Epithelial cell of proximal tubule (primary cell): ENCODE results near the gene ATOH7. TPM values are rescaled to one million over a fixed set of nuclear protein-coding genes. Genes with fewer than 3 reads are reported as not detected.
"Not testable (repeated sequence)": the region's sequence is repeated elsewhere in the genome, so short reads cannot be mapped to it uniquely, and the experiment has no call there.

Experiments
- DNase-seq: peaks from one replicate; pipeline ENCODE4 v3.0.0-alpha.2; 2011; ENCODE audit warnings: low read depth
- H3K4me3 ChIP-seq: 2 replicates; pipeline ENCODE4 v1.5.1; 2011; ENCODE audit warnings: low read depth, mild to moderate bottlenecking, low read length
- CTCF ChIP-seq: conservative IDR thresholded peaks from 2 replicates; pipeline ENCODE4 v1.5.1; 2012; ENCODE audit warnings: low read depth, mild to moderate bottlenecking, low read length
- total RNA-seq: library from RNA; depleted of rRNA; stranded (reverse); fragments of >200 nt; gene quantifications from 2 replicates; pipeline ENCODE4 v1.2.3, GENCODE V29; 2015

ATOH7 gene
- 0.58 TPM in 1 of 2 replicates, not detected in the other for total RNA-seq

GRCh38 chr10:68231817-68232251, at the start of gene ATOH7:
ATOH7 (minus strand) TSS chr10:68232113; CDS start chr10:68231677, 436 bp downstream.
- TF ChIP-seq CTCF, result no peak
- DNase-seq, result no peak
- peak within 1 kb of the TSS; percentile 66 for H3K4me3 ChIP-seq

GRCh38 chr10:68280758-68281157, 48.8 kb upstream of the ATOH7 start:
- no peak for DNase-seq
- H3K4me3 ChIP-seq, result no peak overlapping the region
- TF ChIP-seq CTCF, result no peak

GRCh38 chr10:68278906-68279753, 47.2 kb upstream of the ATOH7 start:
- H3K4me3 ChIP-seq, result not testable (repeated sequence)

GRCh38 chr10:68277814-68278213, 45.9 kb upstream of the ATOH7 start:
- not testable (repeated sequence) for DNase-seq, H3K4me3 ChIP-seq

More at GRCh38 chr10:68278906-68279753, 47.2 kb upstream of the ATOH7 start:
- not testable (repeated sequence) for DNase-seq

GRCh38 chr10:68276224-68276623, 44.3 kb upstream of the ATOH7 start:
- no peak for TF ChIP-seq CTCF

GRCh38 chr10:68275600-68276126, 43.8 kb upstream of the ATOH7 start:
- no peak for TF ChIP-seq CTCF
- DNase-seq, result no peak
- H3K4me3 ChIP-seq, result no peak overlapping the region

More at GRCh38 chr10:68276224-68276623, 44.3 kb upstream of the ATOH7 start:
- no peak overlapping the region for H3K4me3 ChIP-seq
- no peak for DNase-seq

- no peak overlapping the region for H3K4me3 ChIP-seq
- no peak for TF ChIP-seq CTCF
- DNase-seq, result no peak
Observed at GRCh38 chr10:68272833-68273232, 40.9 kb upstream of the ATOH7 start.
